Measurements from ENCODE around the gene LRRC1.
A peak's percentile ranks its signal among the peaks of the same experiment; 100 is the strongest.

The LRRC1 gene

GRCh38 chr6:53945765-53946407, 151.1 kb downstream of the LRRC1 start:
- Histone ChIP-seq H3K4me3 (ENCODE audit: low read depth in 1 of 2, low read length in 2 of 2) (no peak overlapping the region), H4K20me1 (ENCODE audit: insufficient read depth, low read length) (no peaks in the 10 kb centered on the region), H3K4me2 (ENCODE audit: insufficient read depth, low read length) (no peak overlapping the region), H3K4me1 (ENCODE audit: insufficient read depth, low read length) (peaks cover 15% of the 10 kb centered on the region), H3K36me3 (ENCODE audit: insufficient read depth, low read length) (no peaks in the 10 kb centered on the region), H3K27me3 (ENCODE audit: insufficient read depth, low read length, poor library complexity) (no peaks in the 10 kb centered on the region), H3K9me3 (ENCODE audit: insufficient read depth, low read length, severe bottlenecking) (peaks cover 3% of the 10 kb centered on the region), H2AFZ (ENCODE audit: low read depth, low read length) (no peak overlapping the region), H3K9ac (ENCODE audit: low read depth, low read length) (no peak overlapping the region), H3K27ac (ENCODE audit: low read length) (peak overlapping the region; percentile 12; the same call in 1 of the 2 replicates), H3K79me2 (ENCODE audit: insufficient read depth, low read length) (no peaks in the 10 kb centered on the region)
- DNase-seq (peak; percentile 48), ATAC-seq (ENCODE audit: insufficient read depth, low read depth) (peak; percentile 63)
- TF ChIP-seq EZH2 (IDR thresholded peaks at IDR 0.05; ENCODE audit: borderline replicate concordance, low read depth, low read length, severe bottlenecking) (no peak), CTCF (IDR thresholded peaks at IDR 0.05; ENCODE audit: borderline replicate concordance, extremely low read depth, low read length, poor library complexity, severe bottlenecking) (no peak)

- no peak overlapping the region for H3K9ac ChIP-seq (ENCODE audit: low read depth, low read length)
- DNase-seq (no peak), ATAC-seq (ENCODE audit: insufficient read depth, low read depth) (no peak)
- TF ChIP-seq CTCF (IDR thresholded peaks at IDR 0.05; ENCODE audit: borderline replicate concordance, extremely low read depth, low read length, poor library complexity, severe bottlenecking) (no peak), EZH2 (IDR thresholded peaks at IDR 0.05; ENCODE audit: borderline replicate concordance, low read depth, low read length, severe bottlenecking) (no peak)
- no peak overlapping the region for H2AFZ ChIP-seq (ENCODE audit: low read depth, low read length)
- H3K4me2 ChIP-seq (ENCODE audit: insufficient read depth, low read length), result no peak overlapping the region
- H3K4me1 ChIP-seq (ENCODE audit: insufficient read depth, low read length), result peaks cover 11% of the 10 kb centered on the region
- no peaks in the 10 kb centered on the region for H3K27me3 ChIP-seq (ENCODE audit: insufficient read depth, low read length, poor library complexity)
- no peak overlapping the region for H3K27ac ChIP-seq (ENCODE audit: low read length)
- H3K9me3 ChIP-seq (ENCODE audit: insufficient read depth, low read length, severe bottlenecking), result peaks cover 3% of the 10 kb centered on the region
- H3K36me3 ChIP-seq (ENCODE audit: insufficient read depth, low read length), result no peaks in the 10 kb centered on the region
- H3K4me3 ChIP-seq (ENCODE audit: low read depth in 1 of 2, low read length in 2 of 2), result no peak overlapping the region
- H3K79me2 ChIP-seq (ENCODE audit: insufficient read depth, low read length), result no peaks in the 10 kb centered on the region
- H4K20me1 ChIP-seq (ENCODE audit: insufficient read depth, low read length), result no peaks in the 10 kb centered on the region
Measured at GRCh38 chr6:53947780-53948179, 153.0 kb downstream of the LRRC1 start.

DNA sequence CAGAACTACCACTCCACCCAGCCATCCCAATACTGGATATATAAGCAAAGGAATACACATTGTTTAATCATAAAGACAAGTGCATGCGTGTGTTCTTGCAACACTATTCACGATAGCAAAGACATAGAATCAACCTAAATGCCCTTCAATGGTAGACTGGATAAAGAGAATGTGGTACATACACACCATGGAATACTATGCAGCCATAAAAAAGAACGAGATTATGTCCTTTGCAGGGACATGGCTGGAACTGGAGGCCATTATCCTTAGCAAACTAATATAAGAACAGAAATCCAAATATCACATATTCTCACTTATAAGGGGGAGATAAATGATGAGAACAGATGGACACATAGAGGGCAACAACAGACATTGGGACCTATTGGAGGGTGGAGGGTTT, 156.6 kb downstream of the LRRC1 start:
- no peaks in the 10 kb centered on the region for H3K27me3 ChIP-seq (ENCODE audit: insufficient read depth, low read length, poor library complexity)
- H3K9me3 ChIP-seq (ENCODE audit: insufficient read depth, low read length, severe bottlenecking), result peaks cover 3% of the 10 kb centered on the region
- ATAC-seq (ENCODE audit: insufficient read depth, low read depth), result no peak
- DNase-seq, result no peak
- H3K79me2 ChIP-seq (ENCODE audit: insufficient read depth, low read length), result no peaks in the 10 kb centered on the region
- no peak overlapping the region for H3K4me3 ChIP-seq (ENCODE audit: low read depth in 1 of 2, low read length in 2 of 2)
- no peaks in the 10 kb centered on the region for H3K36me3 ChIP-seq (ENCODE audit: insufficient read depth, low read length)
- H3K27ac ChIP-seq (ENCODE audit: low read length), result no peak overlapping the region
- H3K4me2 ChIP-seq (ENCODE audit: insufficient read depth, low read length), result no peak overlapping the region
- no peak overlapping the region for H2AFZ ChIP-seq (ENCODE audit: low read depth, low read length)
- peaks cover 16% of the 10 kb centered on the region for H3K4me1 ChIP-seq (ENCODE audit: insufficient read depth, low read length)
- no peak overlapping the region for H3K9ac ChIP-seq (ENCODE audit: low read depth, low read length)
- TF ChIP-seq EZH2 (IDR thresholded peaks at IDR 0.05; ENCODE audit: borderline replicate concordance, low read depth, low read length, severe bottlenecking), result no peak
- no peak for TF ChIP-seq CTCF (IDR thresholded peaks at IDR 0.05; ENCODE audit: borderline replicate concordance, extremely low read depth, low read length, poor library complexity, severe bottlenecking)
- H4K20me1 ChIP-seq (ENCODE audit: insufficient read depth, low read length), result no peaks in the 10 kb centered on the region

Measured in DND-41 (cell line).